H1 (cell line): Measurements from ENCODE around the gene CBLB. TPM values are rescaled to one million over a fixed set of nuclear protein-coding genes. Genes with fewer than 3 reads are reported as not detected.

Experiments used
- ATF2 ChIP-seq: IDR thresholded peaks from 2 replicates; pipeline ENCODE4 v1.6.1; 2012; ENCODE audit warnings: low read length, inconsistent platforms
- CBX8 ChIP-seq: fragments of 300-800, 300-1000 bp; sonication (generic); IDR thresholded peaks from 2 replicates; pipeline ENCODE4 v1.7.1; 2016; ENCODE audit warnings: low read depth, low read length, borderline replicate concordance
- CHD2 ChIP-seq: IDR thresholded peaks from 2 replicates; pipeline ENCODE4 v1.6.1; 2012; ENCODE audit warnings: low read length, improper control_type of control experiment
- RNF2 ChIP-seq: fragments of 200-900, 300-1000 bp; sonication (generic); IDR thresholded peaks from 2 replicates; pipeline ENCODE4 v1.7.1; 2016; ENCODE audit warnings: borderline replicate concordance, low read depth, mild to moderate bottlenecking, antibody characterized with exemption, low read length; ENCODE audit not compliant: poor library complexity, severe bottlenecking; ENCODE audit errors: missing control alignments
- polyA plus RNA-seq, 7 experiments: library from polyadenylated mRNA; depleted of rRNA in 3 of 7; stranded (reverse) in 5 of 7; unstranded in 2 of 7; fragments of >200 nt in 5 of 7; fragments of 200-250 nt in 2 of 7; gene quantifications; 1 replicate in 5 of 7; 2 replicates in 1 of 7; 4 replicates in 1 of 7; pipeline versions ENCODE4 v1.2.1 to v1.2.3, GENCODE V29; 2011 to 2013; ENCODE audit warnings: missing spikeins in 2 of 7, mixed read lengths in 2 of 7
- total RNA-seq: library from RNA; stranded (reverse); fragmentation: NEBNext Ultra II Directional; extraction: Animal tissue kit (Norgen Biotek cat#: 25700); gene quantifications from 2 replicates; pipeline ENCODE4 v1.2.1, GENCODE V29; 2021

CBLB gene
- total and polyA plus RNA-seq, 2 of the 8 experiments (the other 6 are each of a cell fraction or from before 2014, with no cell fraction given) = 14.5 to 26.0 TPM

DNA sequence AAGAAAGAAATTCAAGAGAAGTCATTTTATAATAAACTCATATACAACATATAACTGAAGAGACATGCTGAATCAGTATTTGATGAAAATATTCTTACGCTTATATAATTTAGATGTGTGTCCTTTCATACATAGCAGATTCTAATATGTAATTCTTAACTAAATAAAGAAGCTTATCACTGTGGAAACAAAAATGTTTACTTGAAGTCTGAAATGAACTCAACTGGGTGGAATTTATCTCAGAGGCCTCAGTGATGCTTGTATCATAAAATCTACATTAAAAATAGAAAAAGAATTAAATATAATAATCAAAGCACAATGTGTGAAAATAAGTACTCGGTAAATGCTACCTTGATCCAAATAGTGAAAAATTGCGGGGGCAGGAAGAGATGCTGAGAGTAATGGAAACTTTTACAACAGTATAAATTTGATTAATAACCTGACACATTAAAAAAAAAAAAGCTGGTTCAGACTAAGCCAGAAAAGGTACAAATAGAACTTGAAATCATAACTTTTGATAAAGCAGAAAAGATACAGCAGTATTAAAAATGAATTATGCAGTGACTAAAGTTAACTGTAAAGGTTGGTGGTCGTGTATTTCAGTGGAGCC is 12.0 kb upstream of the CBLB start (continued):
- TF ChIP-seq RNF2 (no peak), CHD2 (no peak), ATF2 (no peak), CBX8 (no peak)
- TF ChIP-seq, all 59 proteins: peak for 0
